GM21381 (cell line): ENCODE data around the gene ECI1.
"Not testable (repeated sequence)": the region's sequence is repeated elsewhere in the genome, so short reads cannot be mapped to it uniquely, and the experiment has no call there.

ENCODE experiments used
- ATAC-seq: cut with Tn5 transposase; IDR thresholded peaks from one replicate; pipeline ENCODE4 v1.9.1; 2021; ENCODE audit warnings: mild to moderate bottlenecking, moderate library complexity; ENCODE audit not compliant: unreplicated experiment

ECI1 gene

DNA sequence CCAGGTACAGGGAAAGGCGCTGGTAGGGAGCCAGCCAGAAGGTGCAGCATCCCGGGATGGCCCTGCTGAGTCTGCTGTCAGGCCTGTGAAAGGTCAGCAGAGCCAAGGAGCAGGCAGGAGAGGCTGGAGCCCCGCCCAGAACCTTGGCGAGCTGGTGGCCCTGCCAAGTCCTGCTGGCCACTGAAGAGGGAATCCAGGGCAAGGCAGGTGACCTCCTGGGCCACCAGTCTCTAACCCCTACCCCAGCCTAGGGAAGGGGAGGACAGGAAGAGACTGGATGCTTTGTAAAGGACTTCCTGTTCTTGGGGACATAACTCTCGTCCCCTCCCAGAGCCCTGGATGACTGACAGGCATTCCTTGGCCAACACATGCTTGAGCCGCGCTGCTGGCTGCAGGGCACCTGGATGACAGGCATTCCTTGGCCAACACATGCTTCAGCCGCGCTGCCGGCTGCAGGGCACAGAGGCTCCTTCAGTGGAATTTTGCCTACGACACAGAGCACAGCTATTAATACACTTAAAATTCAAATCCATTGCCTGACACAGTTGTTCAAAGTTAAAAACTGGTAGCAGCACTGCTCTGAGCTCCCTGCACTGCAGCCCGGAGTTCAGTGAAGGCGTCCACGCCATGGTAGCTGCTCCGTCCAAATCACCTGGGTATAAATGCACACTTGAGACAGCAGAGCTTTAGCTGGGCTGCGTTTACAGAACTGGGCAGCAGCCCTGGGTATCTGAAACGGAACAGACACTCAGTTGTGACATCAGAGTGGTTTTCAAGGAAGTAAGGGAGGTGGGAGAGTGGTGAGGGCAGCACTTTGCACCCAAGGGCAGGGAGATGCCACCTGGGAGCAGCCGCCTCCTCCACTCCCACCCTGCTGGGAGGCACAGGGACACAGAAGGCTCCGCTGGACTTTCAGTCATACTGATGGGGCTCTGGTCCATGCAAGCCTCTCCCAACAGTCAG, 38.7 kb downstream of the ECI1 start:
- no peak for ATAC-seq

DNA sequence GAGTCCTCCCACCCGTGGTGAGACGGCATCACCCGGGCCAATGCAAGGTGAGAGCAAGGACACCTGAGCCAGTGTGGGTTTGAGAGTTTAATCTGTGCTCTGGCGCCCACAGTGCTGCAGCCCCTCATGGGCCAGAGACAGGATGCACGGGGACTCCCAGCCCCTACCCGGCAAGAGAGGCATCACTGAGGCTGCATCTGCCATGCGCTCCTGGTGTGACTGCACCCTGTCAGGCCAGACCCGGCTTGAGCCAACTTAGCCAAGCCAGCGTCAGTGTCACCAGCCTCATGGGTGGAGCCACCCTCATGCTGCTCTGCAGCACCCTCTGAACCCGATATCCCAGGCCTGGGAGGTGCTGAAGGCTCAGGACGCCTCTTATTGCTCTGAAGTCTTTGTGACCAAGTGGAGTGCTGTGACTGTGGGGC, 39.5 kb downstream of the ECI1 start:
- ATAC-seq: no peak

DNA sequence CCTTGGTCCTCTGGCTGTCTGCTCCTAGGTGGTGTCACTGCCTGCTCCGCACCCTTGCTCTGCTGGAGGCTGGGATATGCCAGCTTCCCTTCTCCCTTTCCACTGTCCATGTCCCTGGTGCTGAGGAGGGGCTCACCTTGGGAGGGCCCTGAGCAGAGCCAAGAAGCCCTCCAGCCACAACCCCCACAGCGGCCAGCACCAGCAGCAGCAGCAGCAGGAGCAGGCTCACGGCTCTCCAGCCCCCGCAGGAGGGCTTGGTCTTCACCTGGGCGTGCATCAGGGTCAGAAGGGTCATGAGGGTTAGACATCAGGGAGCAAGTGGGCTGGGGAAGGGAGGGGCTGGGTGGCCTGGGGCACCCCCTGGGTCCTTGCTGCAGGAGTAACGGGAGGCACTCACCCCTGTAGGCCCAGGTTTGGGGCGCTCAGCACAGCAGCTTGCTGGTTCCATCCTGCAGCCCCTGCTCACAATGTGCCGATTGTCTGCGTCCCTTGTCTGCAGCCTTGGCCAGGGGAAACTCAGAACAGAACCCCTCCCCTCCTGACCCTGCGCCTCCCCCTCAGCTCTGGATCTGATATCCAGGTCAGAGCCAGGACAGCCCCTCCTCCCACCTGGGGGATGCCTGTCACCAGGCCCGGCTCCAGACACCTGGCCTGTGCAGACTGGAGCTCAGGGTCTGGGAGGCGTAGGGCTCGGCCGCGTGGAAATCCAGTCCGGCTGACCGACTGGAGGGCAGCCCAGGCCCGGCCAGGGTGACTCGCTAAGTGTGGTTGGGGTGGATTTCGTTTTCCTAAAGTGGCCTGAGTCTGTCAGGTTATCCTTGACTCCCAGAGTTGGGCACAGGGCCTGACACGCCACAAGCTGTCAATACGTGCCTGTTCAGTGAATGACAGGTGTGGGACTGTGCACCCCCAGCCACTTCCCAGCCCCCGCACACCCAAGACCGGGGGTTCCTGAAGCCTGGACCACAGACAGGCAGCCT, 40.7 kb downstream of the ECI1 start, which contains the start of gene BRICD5:
Gene BRICD5, minus strand, starts transcription at position 478 of the 980 bp plus-strand sequence. Its CDS starts 30 bp downstream, at position 448.
- no peak for ATAC-seq

- ATAC-seq: no peak
Measured at GRCh38 chr16:2210009-2210332, 41.4 kb downstream of the ECI1 start.

DNA sequence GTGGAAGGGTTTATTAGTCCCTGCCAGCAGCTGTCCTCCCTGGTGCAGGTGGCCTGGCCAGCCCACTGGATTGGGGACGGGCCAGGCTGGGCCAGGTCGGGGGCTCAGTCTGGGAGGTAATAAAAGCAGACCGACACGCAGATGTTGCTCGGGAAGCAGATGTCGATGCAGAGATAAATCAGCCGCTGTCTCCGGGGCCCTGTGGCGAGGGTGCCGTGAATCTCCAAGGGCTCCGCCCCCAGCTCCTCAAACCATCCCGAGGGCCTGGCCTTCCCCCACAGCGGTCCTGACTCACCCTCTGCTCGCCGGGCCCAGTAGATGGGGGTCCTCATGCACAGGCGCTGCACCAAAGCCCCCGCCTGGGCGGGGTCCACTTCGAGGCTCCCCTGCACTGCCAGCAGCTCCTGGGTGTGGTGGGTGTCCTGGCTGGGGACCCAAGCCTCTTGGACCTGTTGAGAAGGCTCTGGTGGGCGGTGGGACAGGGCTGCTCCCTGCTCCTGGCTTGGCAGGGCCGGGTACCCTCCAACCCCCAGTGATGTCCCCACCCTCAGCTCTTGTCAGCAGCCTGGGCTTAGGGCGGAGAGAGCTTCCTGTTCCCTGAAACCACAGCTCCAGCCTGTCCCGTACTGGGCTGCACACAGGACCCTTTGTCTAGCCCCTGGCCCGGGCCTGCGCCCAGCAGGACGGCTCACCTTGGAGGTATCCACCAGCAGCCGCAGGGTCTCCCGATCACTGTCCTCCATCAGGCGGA, 42.0 kb downstream of the ECI1 start:
- ATAC-seq: no peak

GRCh38 chr16:2208772-2209171, 42.6 kb downstream of the ECI1 start:
- no peak for ATAC-seq

- ATAC-seq: no peak
Measured at GRCh38 chr16:2208308-2208707, 43.1 kb downstream of the ECI1 start.

- ATAC-seq: no peak
Measured at GRCh38 chr16:2207872-2208271, 43.5 kb downstream of the ECI1 start.

DNA sequence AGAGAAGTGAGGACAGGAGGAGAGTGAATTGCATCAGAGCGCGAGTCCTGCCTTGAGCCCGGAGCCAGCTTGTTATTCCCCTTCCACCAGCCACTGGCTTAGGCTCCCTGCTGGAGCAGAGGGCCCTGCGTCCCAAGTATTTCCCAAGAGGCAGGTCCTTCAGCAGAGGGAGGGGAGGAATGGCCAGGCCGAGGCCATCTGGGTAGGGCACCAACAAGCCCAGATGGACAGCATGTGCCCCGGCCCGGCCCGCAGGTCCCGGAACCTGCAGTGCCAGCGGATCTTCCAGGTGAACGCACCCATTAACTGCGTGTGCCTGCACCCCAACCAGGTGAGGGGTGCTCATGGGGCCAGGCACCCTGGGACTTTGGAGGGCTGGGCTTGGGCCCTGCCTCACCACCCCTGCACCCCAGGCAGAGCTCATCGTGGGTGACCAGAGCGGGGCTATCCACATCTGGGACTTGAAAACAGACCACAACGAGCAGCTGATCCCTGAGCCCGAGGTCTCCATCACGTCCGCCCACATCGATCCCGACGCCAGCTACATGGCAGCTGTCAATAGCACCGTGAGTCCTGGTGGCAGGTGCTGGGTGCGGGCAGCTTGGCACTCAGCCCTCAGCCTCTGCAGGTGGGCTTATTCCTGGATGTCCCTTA, 44.5 kb downstream of the ECI1 start:
- no peak for ATAC-seq

DNA sequence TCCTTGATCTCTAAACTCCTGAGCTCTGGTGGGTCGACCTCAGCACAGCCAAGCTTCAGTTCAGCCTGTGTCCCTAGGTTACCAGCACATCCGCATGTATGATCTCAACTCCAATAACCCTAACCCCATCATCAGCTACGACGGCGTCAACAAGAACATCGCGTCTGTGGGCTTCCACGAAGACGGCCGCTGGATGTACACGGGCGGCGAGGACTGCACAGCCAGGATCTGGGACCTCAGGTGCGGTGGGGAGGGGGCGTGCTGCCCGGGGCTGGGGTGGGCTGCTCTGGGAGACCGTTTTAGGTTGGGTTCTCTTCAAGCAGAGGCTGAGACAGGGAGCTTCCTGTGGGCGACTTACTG, 45.0 kb downstream of the ECI1 start:
- no peak for ATAC-seq

DNA sequence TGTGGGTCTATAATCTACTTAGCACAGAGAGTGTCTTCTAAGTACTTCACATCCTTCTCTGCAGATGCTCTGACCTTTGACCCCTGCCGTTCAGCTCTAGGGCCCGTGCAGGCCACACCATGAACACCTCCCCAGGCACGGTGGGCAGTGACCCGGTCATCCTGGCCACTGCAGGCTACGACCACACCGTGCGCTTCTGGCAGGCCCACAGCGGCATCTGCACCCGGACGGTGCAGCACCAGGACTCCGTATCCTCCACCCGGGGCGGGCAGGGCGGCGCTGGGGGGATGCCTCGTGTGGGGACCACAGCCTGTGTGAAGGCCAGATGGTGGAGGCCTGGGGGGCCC, 45.4 kb downstream of the ECI1 start:
- ATAC-seq: peak; percentile 10

GRCh38 chr16:2205104-2205966, 46.1 kb downstream of the ECI1 start, which contains the start of gene MLST8:
MLST8 (plus strand) TSS chr16:2205454; CDS start chr16:2206086, 632 bp downstream.
- peak; percentile 71 for ATAC-seq

DNA sequence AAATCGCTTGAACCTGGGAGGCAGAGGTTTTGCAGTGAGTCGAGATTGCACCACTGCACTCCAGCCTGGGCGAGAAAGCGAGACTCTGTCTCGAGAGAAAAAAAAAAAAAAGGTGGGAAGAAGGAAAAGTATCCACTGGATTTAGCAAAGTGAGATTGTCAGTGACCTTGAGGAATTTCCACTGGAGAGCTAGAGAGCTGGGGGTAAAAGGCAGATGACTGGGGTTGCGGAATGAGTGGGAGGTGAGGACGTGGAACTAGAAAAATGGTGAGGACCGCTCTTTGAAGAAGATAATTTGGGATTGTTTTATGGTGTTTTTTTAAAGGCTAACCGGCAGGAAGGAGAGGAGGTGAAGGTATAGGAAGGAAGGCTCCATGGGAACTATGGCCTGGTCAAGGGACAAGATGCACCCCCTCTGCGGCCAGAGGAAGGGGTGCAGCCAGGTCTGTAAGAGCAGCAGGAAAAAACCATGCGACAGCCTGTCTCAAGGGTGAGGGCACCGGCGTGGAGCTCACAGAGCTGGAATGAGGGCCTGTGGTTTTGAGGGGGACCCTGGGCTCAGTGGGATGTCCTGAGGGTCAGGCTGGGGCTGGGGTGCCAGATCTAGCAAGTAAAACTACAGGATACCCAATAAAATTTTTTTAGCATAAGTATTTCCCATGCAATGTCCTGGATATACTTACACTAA, 46.8 kb downstream of the ECI1 start:
- no peak for ATAC-seq

DNA sequence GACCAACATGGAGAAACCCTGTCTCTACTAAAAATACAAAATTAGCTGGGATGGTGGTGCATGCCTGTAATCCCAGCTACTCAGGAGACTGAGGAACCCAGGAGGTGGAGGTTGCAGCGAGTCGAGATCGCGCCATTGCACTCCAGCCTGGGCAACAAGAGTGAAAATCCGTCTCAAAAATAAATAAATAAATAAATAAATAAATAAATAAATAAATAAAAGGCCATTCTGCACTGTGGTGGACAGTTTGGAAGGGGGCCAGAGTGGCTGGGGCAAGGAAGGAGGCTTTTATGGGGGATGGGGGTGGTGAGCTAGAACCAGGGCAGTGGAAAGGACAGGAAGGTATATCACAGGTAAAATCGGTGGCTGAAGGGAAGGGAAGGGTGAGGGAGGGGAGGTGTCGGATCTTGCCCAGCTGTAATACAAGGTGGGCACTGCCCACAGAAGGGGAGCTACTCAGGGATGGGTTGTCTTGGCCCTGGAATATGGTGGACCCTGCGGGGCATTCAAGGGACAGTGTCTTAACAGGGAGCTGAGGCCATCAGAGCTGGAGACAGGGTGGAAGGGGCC, 48.2 kb downstream of the ECI1 start:
- ATAC-seq: not testable (repeated sequence)

DNA sequence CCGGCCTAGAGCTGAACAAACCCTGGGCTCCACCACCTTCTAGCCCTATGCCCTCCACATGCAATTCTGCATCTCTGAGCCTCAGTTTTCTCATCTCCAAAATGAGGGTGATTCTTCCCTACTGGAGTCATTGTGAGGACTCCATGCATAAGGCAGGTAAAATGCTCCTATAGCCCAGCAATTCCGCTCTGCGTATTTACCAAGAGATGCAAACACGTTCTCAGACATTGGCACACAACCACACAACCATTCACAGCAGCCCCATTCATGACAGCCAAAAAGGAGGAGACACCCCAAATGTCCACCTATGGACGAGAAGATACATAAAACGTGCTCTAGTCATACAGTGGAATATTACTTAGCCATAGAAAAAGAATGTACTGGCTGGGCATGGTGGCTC, 51.1 kb downstream of the ECI1 start:
- ATAC-seq: no peak

- ATAC-seq: no peak
Measured at GRCh38 chr16:2199621-2200139, 51.7 kb downstream of the ECI1 start.

DNA sequence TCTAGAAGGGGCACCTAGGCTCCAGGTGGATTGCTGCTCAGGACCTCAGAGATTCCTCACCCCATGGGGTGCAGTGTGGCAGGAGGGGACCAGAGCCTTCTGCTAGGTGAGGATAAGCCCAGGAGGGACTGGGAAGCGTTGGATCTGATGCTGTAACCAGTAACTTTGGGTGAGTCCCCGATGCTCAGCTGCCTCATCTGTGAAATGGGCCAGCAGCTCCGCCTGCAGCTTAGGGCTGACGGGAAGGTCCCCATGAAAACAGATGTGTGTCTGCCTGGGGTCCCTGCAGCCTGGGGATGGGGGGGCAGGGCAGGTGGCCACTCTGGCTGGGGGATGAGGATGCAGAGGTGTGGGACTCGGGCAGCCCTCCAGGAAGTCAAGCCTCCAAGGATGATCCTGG, 52.3 kb downstream of the ECI1 start:
- no peak for ATAC-seq

- ATAC-seq: no peak
Measured at GRCh38 chr16:2198283-2198682, 53.1 kb downstream of the ECI1 start.
